NCI-H2029 (cell line): ENCODE measurements around the gene LSM8.
"Not testable (repeated sequence)": the region's sequence is repeated elsewhere in the genome, so short reads cannot be mapped to it uniquely, and the experiment has no call there.

Experiments used
- DNase-seq: peaks from one replicate; lab custom pipeline; 2025; lab: John Stamatoyannopoulos, UW

LSM8 gene

GRCh38 chr7:118214051-118214832, 30.3 kb downstream of the LSM8 start:
- DNase-seq, result peak; percentile 21

DNA sequence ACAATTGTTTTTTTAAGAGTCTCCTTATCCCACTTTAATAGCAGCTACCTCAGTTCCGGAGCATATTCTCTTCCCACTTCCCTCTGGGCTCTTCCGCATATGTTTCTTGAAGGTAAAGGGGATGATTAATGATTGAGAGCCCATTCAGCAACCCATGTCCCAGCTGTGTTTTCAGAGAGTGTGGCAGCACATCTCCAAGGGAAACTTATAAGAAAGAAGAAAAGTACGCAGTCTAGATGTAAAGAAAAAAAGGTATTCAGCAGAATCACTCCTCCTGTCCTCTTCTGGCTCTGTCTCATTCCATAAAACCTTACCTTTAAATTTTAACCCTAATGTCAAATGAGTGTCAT, 30.8 kb downstream of the LSM8 start:
- no peak for DNase-seq

DNA sequence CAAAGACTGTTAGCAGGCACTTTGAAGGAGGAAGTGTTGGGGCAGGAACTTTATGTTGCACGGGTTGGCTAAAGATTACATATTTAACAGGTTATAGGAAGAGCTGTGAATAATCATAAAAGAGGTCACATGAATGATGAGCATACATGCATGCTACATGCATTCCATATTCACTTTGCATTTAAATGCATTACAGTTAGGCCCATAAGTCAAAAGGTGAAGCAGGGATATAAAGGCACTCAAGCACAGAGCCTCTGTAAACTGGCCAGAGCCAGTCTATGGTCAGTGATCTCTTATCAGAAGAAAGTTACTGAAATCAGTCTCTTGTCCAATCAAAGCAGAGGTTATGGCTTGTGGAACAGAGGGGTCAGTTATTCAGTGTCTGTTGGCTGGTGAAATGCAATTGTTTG, 33.3 kb downstream of the LSM8 start:
- no peak for DNase-seq

- no peak for DNase-seq
Measured at GRCh38 chr7:118218413-118219156, 34.6 kb downstream of the LSM8 start.

- no peak for DNase-seq
Measured at GRCh38 chr7:118219157-118219512, 35.2 kb downstream of the LSM8 start.

DNA sequence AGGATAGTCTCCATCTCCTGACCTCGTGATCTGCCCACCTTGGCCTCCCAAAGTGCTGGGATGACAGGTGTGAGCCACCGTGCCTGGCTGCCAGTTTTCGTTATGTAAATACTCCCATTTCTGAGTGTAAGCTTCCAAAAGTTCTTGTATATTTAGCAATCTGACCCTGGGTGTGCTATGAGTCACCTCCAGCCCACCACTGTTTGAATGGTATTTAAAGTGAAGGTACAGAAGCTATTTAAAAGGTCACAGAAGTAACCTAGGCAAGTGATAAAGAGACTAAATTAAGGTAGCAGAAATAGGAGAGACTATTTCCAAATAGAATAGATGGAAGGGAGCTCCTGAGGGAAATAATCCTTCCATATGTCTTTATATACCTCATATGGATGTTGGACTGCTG, 36.6 kb downstream of the LSM8 start:
- no peak for DNase-seq

DNA sequence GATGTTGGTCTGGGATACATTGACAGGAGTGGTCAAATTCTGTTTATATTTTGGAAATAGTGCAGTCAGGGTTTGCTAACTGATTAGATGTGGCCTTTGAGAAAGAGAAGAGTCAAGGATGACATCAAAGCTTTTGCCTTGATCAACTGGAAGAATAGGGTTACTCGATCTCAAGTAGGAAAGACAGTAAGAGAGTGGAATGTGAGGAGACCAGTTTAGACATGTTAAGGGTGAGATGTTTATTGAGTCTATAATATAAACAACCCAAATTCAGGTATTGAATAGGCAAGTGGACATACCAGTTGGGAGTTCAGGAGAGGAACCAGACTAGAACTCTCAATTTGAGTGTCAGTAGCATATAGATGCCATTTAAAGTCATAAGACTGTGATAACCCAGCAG, 38.6 kb downstream of the LSM8 start:
- DNase-seq, result no peak

- no peak for DNase-seq
Measured at GRCh38 chr7:118224521-118224920, 40.6 kb downstream of the LSM8 start, which contains the start of gene ANKRD7. ANKRD7 (plus strand) TSS chr7:118224704; CDS start chr7:118224831, 127 bp downstream.

- DNase-seq, result no peak
Measured at GRCh38 chr7:118232837-118233236, 48.9 kb downstream of the LSM8 start.

GRCh38 chr7:118233799-118234198, 49.8 kb downstream of the LSM8 start:
- no peak for DNase-seq

DNA sequence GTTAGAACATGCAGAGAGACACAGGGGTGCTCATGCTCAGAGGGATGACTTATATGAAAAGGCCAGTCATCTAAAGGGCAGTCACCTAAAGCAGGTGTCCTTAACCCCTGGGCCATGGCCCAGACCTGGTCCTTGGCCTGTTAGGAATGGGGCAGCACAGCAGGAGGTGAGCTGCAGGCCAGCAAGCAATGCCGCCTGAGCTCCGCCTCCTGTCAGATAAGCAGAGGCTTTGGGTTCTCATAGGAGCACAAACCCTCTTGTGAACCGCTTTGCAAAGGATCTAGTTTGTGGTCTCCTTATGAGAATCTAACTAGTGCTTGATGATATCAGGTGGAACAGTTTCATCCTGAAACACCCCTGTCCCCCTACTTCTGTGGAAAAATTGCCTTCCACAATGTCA, 55.0 kb downstream of the LSM8 start:
- no peak for DNase-seq

DNA sequence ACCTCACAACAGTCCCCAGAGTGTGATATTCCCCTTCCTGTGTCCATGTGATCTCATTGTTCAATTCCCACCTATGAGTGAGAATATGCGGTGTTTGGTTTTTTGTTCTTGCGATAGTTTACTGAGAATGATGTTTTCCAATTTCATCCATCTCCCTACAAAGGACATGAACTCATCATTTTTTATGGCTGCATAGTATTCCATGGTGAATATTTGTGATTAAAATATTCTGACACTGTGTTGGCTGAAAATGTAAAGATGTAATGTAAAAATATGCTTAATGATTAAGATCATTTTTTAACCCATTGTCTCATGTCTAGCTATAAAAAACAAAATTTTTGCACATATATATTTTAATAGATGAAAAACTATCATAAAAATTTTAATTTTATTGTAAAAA, 56.4 kb downstream of the LSM8 start:
- DNase-seq, result not testable (repeated sequence)
